ENCODE results near the gene IL26.

DNA sequence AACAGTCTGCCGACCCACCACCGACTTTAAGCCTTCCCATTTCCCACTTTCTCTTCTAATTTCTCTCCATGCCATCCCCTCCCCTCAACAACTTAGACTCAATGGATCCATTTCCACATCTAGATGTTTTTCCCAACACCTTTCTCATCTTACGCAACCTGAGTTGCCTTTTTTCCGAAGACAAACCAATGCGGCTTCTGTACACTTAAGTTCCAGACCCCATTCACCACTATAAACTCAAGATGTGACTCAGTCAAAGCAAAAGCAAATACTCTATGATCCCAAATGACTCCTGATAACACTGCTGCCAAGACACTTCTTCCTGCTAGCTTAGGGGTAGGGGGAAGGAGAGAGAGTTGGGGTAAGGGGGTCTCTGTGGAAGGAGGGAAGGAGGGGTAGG, 26.5 kb upstream of the IL26 start:
- TF ChIP-seq POLR2A (IDR thresholded peaks at IDR 0.05) (no peak), CTCF (IDR thresholded peaks at IDR 0.05) (no peak)

Measured in suprapubic skin (tissue), 3 donors.